NCI-H345 treated with DMSO at 0.1 percent for 48 hours (cell line): Measurements from ENCODE around the gene COL4A6.
A peak's percentile ranks its signal among the peaks of the same experiment; 100 is the strongest.

ENCODE experiments used
- DNase-seq: peaks from one replicate; lab custom pipeline; 2025; ENCODE audit not compliant: unreplicated experiment; lab: John Stamatoyannopoulos, UW

COL4A6 gene

GRCh38 chrX:108332281-108332680 lies 105.9 kb downstream of the COL4A6 start:
- DNase-seq: no peak

GRCh38 chrX:108331126-108331909 lies 106.9 kb downstream of the COL4A6 start:
- DNase-seq: no peak

- DNase-seq: no peak
These were observed 114.5 kb downstream of the COL4A6 start for GRCh38 chrX:108323751-108324150.

- DNase-seq: no peak
These were observed 116.0 kb downstream of the COL4A6 start for GRCh38 chrX:108322234-108322633.

GRCh38 chrX:108316456-108316855 lies 121.8 kb downstream of the COL4A6 start:
- no peak for DNase-seq

GRCh38 chrX:108313669-108314068 lies 124.6 kb downstream of the COL4A6 start:
- no peak for DNase-seq

GRCh38 chrX:108312957-108313356 lies 125.3 kb downstream of the COL4A6 start:
- DNase-seq: no peak

- DNase-seq: no peak
These were observed 126.2 kb downstream of the COL4A6 start for GRCh38 chrX:108312011-108312410.

GRCh38 chrX:108310506-108310905 lies 127.7 kb downstream of the COL4A6 start:
- DNase-seq: no peak

GRCh38 chrX:108309144-108309543 lies 129.1 kb downstream of the COL4A6 start:
- no peak for DNase-seq

GRCh38 chrX:108307132-108308085 lies 130.8 kb downstream of the COL4A6 start:
- DNase-seq: no peak

GRCh38 chrX:108306086-108306485 lies 132.1 kb downstream of the COL4A6 start:
- no peak for DNase-seq

GRCh38 chrX:108304757-108305156 lies 133.5 kb downstream of the COL4A6 start:
- DNase-seq: no peak

GRCh38 chrX:108304210-108304609 lies 134.0 kb downstream of the COL4A6 start:
- DNase-seq: peak; percentile 30

- no peak for DNase-seq
These were observed 134.5 kb downstream of the COL4A6 start for GRCh38 chrX:108303682-108304081.

- no peak for DNase-seq
These were observed 138.5 kb downstream of the COL4A6 start for GRCh38 chrX:108299704-108300103.

- DNase-seq: no peak
These were observed 139.1 kb downstream of the COL4A6 start for GRCh38 chrX:108299101-108299591.

GRCh38 chrX:108298165-108298602 lies 140.0 kb downstream of the COL4A6 start:
- DNase-seq: no peak

GRCh38 chrX:108297290-108297689 lies 140.9 kb downstream of the COL4A6 start:
- no peak for DNase-seq

GRCh38 chrX:108292053-108292452 lies 146.2 kb downstream of the COL4A6 start:
- no peak for DNase-seq

GRCh38 chrX:108285918-108286317 lies 152.3 kb downstream of the COL4A6 start:
- no peak for DNase-seq

GRCh38 chrX:108285356-108285755 lies 152.9 kb downstream of the COL4A6 start:
- no peak for DNase-seq
